Body of pancreas (tissue), 4 donors: ENCODE data around the gene KCNIP4. TPM values are rescaled to one million over a fixed set of nuclear protein-coding genes. Genes with fewer than 3 reads are reported as not detected.
A peak's percentile ranks its signal among the peaks of the same experiment; 100 is the strongest.

ENCODE experiments used
- ATAC-seq: fragments of 150-250 bp; one replicate; pipeline ENCODE4 v1.9.1; 2016
- DNase-seq, 4 donors: peaks; one replicate each; pipeline ENCODE4 v3.0.0-alpha.2; 2019
- H3K27ac ChIP-seq, 4 donors: fragments of 200-600 bp; sonication (generic); 1 replicate in 3 of 4; 2 replicates in 1 of 4; pipeline versions ENCODE4 v1.5.1 to v1.6.1; 2016 to 2019; ENCODE audit warnings: mild to moderate bottlenecking in 1 of 4, mixed read lengths in 1 of 4, moderate library complexity in 1 of 4
- H3K27me3 ChIP-seq, 2 donors: fragments of 200-600 bp; sonication (generic); one replicate each; pipeline ENCODE4 v1.6.0; 2016; ENCODE audit warnings: mild to moderate bottlenecking in 1 of 2
- H3K36me3 ChIP-seq, 2 donors: fragments of 200-600 bp; sonication (generic); replicated peaks in 1 of 2; 2 replicates each; pipeline ENCODE4 v1.5.1; 2016; ENCODE audit warnings: low read depth in 2 of 2; ENCODE audit not compliant: insufficient read depth in 1 of 2
- H3K4me1 ChIP-seq: fragments of 200-600 bp; sonication (generic); one replicate; pipeline ENCODE4 v1.6.0; 2016
- H3K4me3 ChIP-seq, 2 donors: fragments of 200-600 bp; sonication (generic); 1 replicate in 1 of 2; 2 replicates in 1 of 2; pipeline ENCODE4 v1.5.1; 2016 to 2019
- H3K9me3 ChIP-seq, 3 donors: fragments of 200-600 bp; sonication (generic); 1 replicate in 2 of 3; 2 replicates in 1 of 3; pipeline ENCODE4 v1.5.1; 2016
- POLR2A ChIP-seq, 3 donors: fragments of 450-650 bp; IDR thresholded peaks; one replicate each; pipeline ENCODE4 v1.6.1; 2016; ENCODE audit warnings: antibody characterized with exemption in 3 of 3, mild to moderate bottlenecking in 2 of 3
- WGBS, 2 donors: methylation state at CpG; one replicate each; pipeline ENCODE4 v1.1.5; 2017; 5-methylcytosine and 5-hydroxymethylcytosine counted together
- intact Hi-C: fragments of 100-400 bp; cut with DNase I; formaldehyde crosslinking; loops from one replicate; pipeline ENCODE4 v1.15.1; 2023
- total RNA-seq, 2 donors: library from RNA; depleted of rRNA; stranded (reverse); fragments of >200 nt; gene quantifications; one replicate each; pipeline ENCODE4 v1.1.0, GENCODE V29; 2016
- TF ChIP-seq, protein P1 (sequence below), 7 experiments: fragments of 450-650 bp in 4 of 7; fragments of 200-600 bp in 3 of 7; sonication (generic) in 3 of 7; IDR thresholded peaks; one replicate each; pipeline ENCODE4 v1.5.1; 2016 to 2019; ENCODE audit warnings: antibody characterized with exemption in 7 of 7

Gene KCNIP4
- total RNA-seq, 2 donors from 2014 or later, result not detected

- intact Hi-C loops, result no loop called here
- TF ChIP-seq, protein P1, sequence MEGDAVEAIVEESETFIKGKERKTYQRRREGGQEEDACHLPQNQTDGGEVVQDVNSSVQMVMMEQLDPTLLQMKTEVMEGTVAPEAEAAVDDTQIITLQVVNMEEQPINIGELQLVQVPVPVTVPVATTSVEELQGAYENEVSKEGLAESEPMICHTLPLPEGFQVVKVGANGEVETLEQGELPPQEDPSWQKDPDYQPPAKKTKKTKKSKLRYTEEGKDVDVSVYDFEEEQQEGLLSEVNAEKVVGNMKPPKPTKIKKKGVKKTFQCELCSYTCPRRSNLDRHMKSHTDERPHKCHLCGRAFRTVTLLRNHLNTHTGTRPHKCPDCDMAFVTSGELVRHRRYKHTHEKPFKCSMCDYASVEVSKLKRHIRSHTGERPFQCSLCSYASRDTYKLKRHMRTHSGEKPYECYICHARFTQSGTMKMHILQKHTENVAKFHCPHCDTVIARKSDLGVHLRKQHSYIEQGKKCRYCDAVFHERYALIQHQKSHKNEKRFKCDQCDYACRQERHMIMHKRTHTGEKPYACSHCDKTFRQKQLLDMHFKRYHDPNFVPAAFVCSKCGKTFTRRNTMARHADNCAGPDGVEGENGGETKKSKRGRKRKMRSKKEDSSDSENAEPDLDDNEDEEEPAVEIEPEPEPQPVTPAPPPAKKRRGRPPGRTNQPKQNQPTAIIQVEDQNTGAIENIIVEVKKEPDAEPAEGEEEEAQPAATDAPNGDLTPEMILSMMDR (IDR thresholded peaks at IDR 0.05), result no peak
- Histone ChIP-seq H3K9me3 (no peaks in the 10 kb centered on the region), H3K4me1 (no peaks in the 10 kb centered on the region), H3K27me3 (no peaks in the 10 kb centered on the region), H3K4me3 (no peak overlapping the region), H3K27ac (no peak overlapping the region), H3K36me3 (no peaks in the 10 kb centered on the region)
- 55 to 60% methylated on average over 5 of the region's 5 CpGs for WGBS, 2 donors
- ATAC-seq, result no peak
- no peak for DNase-seq
Measured at GRCh38 chr4:20829617-20830357, 1118.8 kb downstream of the KCNIP4 start.

DNA sequence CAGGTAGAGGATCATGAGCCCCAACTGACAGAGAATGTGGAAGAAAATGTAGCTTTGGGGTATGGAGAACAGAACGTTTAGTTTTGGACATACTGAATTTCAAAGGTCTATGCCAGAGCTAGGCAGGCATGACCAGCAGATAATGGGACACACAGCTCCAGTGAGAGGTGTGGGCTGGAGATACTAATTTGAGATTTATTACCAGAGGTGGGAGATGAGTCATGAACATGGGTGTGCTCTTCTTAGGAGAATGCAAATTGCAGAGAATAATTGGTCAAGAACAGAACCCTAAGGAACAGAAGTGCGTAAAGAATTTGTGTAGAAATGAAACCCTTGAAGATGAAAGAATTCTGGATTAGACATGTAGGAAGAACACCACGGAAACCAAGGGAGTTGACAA is 1123.1 kb downstream of the KCNIP4 start:
- Histone ChIP-seq H3K9me3 (no peaks in the 10 kb centered on the region), H3K4me3 (no peak overlapping the region), H3K4me1 (no peaks in the 10 kb centered on the region), H3K27me3 (no peaks in the 10 kb centered on the region), H3K36me3 (no peaks in the 10 kb centered on the region), H3K27ac (no peak overlapping the region)
- DNase-seq, result no peak
- TF ChIP-seq, protein P1 (IDR thresholded peaks at IDR 0.05), result no peak
- no peak for TF ChIP-seq POLR2A (IDR thresholded peaks at IDR 0.05)
- WGBS, 2 donors, result 49 to 57% methylated on average over 3 of the region's 3 CpGs
- intact Hi-C loops, result no loop called here
- ATAC-seq, result no peak

DNA sequence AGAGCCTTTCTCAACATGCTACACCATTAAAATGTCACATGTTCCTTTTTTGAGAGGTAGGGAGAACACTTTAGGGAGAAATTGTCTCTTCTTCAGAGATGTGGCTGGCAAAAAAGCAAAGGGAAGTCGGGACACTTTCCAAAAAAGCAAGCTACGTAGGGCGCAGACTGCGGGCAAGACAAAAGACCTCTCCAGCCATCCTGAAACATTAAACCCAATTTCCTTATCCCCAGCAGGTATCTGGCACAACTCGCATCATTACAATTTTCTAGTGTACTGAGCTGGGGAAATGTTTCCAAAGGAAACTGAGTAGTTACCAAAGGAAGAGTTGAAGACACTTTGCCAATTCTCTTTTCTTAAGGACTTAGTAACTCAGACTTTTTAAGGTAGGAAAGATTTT is 1132.3 kb downstream of the KCNIP4 start:
- intact Hi-C loops, result no loop called here

DNA sequence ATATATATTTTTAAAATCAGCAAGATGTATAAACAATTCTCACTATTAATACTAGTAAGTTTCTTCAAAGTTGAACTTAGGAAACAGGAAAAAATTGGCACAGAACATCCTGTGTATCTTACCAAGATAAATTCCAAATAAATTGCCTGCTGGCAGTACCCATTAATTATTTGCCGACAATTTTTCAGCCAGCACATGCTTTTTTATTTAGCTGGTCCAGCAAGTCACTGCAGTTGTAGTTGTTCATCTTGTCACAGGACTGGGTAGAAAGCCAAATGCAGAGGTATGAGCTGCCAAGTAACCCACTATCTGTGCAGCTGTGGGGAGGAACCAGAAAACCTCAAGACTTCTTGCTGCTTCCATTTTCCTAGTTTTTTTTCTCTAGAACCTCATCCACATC is 1134.9 kb downstream of the KCNIP4 start:
- H3K27me3 ChIP-seq, result no peaks in the 10 kb centered on the region
- H3K9me3 ChIP-seq, result no peaks in the 10 kb centered on the region
- intact Hi-C loops, result no loop called here
- no peak overlapping the region for H3K27ac ChIP-seq
- TF ChIP-seq, protein P1 (IDR thresholded peaks at IDR 0.05), result no peak
- no peak for TF ChIP-seq POLR2A (IDR thresholded peaks at IDR 0.05)
- H3K4me3 ChIP-seq, result no peak overlapping the region
- 3 to 9% methylated on average over 1 of the region's 1 CpG for WGBS, 2 donors
- no peaks in the 10 kb centered on the region for H3K36me3 ChIP-seq
- ATAC-seq (peak; percentile 30), DNase-seq (peak in 3 of 4 donors; percentile 16 to 34 (median 18))
- no peaks in the 10 kb centered on the region for H3K4me1 ChIP-seq

More for the DNA sequence above, 1132.3 kb downstream of the KCNIP4 start:
- no peak overlapping the region for H3K4me3 ChIP-seq
- no peak overlapping the region for H3K27ac ChIP-seq
- no peaks in the 10 kb centered on the region for H3K4me1 ChIP-seq
- 80 to 86% methylated on average over 5 of the region's 5 CpGs for WGBS, 2 donors
- no peak for ATAC-seq
- H3K36me3 ChIP-seq, result no peaks in the 10 kb centered on the region
- no peak for DNase-seq
- no peaks in the 10 kb centered on the region for H3K9me3 ChIP-seq
- no peak for TF ChIP-seq POLR2A (IDR thresholded peaks at IDR 0.05)
- TF ChIP-seq, protein P1 (IDR thresholded peaks at IDR 0.05), result no peak
- no peaks in the 10 kb centered on the region for H3K27me3 ChIP-seq

DNA sequence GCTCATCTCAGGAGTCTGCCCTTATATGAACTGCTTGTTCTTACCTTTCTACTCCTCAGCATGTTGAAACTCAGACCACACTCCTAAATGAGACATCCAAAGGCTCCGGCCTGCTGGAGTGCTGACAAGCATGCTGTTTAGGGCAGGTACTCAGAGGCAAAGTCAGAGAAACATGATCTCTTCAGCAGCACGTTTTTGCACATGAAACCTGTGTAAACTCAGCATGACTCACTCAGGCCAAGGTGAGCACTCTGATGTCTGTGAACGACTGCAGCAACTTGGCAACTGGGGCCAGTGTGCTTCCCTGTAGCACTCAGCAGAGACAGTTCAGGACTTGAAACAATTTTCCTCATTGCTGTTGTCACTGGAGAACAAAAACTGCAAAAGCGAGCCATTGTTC is 1138.8 kb downstream of the KCNIP4 start:
- peak; percentile 70 for ATAC-seq
- H3K36me3 ChIP-seq, result no peaks in the 10 kb centered on the region
- intact Hi-C loops, result no loop called here
- 17 to 27% methylated on average over 4 of the region's 4 CpGs for WGBS, 2 donors
- H3K27me3 ChIP-seq, result no peaks in the 10 kb centered on the region
- H3K27ac ChIP-seq, result no peak overlapping the region
- peak in 3 of 4 donors; percentile 22 to 55 (median 26) for DNase-seq
- H3K4me3 ChIP-seq, result no peak overlapping the region
- H3K9me3 ChIP-seq, result no peaks in the 10 kb centered on the region
- no peak for TF ChIP-seq POLR2A (IDR thresholded peaks at IDR 0.05)
- TF ChIP-seq, protein P1 (IDR thresholded peaks at IDR 0.05), result no peak
- H3K4me1 ChIP-seq, result no peaks in the 10 kb centered on the region
